DOHH2 (cell line): ENCODE results near the gene DPYD.

ENCODE experiments used
- H3F3A ChIP-seq: fragments of 200-600 bp; sonication (generic), shearing (Covaris generic); 2 replicates; pipeline ENCODE4 v1.6.0; 2016; ENCODE audit warnings: antibody characterized with exemption, mild to moderate bottlenecking; ENCODE audit not compliant: control insufficient read depth, insufficient read depth
- H3K27ac ChIP-seq: fragments of 200-600 bp; sonication (generic); 2 replicates; pipeline ENCODE4 v1.5.1; 2014; ENCODE audit warnings: low read depth, mild to moderate bottlenecking, low read length, moderate library complexity
- H3K27me3 ChIP-seq: fragments of 200-600 bp; sonication (generic); 2 replicates; pipeline ENCODE4 v1.6.1; 2014; ENCODE audit warnings: mild to moderate bottlenecking, low read length, mixed read lengths; ENCODE audit not compliant: control insufficient read depth
- H3K36me3 ChIP-seq: fragments of 200-600 bp; sonication (generic); 2 replicates; pipeline ENCODE4 v1.6.1; 2014; ENCODE audit warnings: mild to moderate bottlenecking, low read length, moderate library complexity, mixed read lengths; ENCODE audit not compliant: control insufficient read depth
- H3K4me1 ChIP-seq: fragments of 200-600 bp; sonication (generic); 2 replicates; pipeline ENCODE4 v1.6.1; 2014; ENCODE audit warnings: mild to moderate bottlenecking, low read length, mixed read lengths; ENCODE audit not compliant: control insufficient read depth
- H3K4me2 ChIP-seq: fragments of 200-600 bp; sonication (generic); 2 replicates; pipeline ENCODE4 v1.6.0; 2014; ENCODE audit warnings: mild to moderate bottlenecking, low read length, moderate library complexity
- H3K4me3 ChIP-seq: fragments of 200-600 bp; sonication (generic); 2 replicates; pipeline ENCODE4 v1.5.1; 2014; ENCODE audit warnings: mild to moderate bottlenecking, low read length, mixed read lengths
- H3K79me2 ChIP-seq: fragments of 200-600 bp; sonication (generic); 2 replicates; pipeline ENCODE4 v1.6.1; 2014; ENCODE audit warnings: mild to moderate bottlenecking, low read length, mixed read lengths; ENCODE audit not compliant: control insufficient read depth
- H3K9me2 ChIP-seq: fragments of 200-600 bp; sonication (generic); replicated peaks from 2 replicates; pipeline ENCODE4 v1.6.1; 2014; ENCODE audit warnings: mild to moderate bottlenecking, low read length, mixed read lengths; ENCODE audit not compliant: control insufficient read depth
- H3K9me3 ChIP-seq: fragments of 200-600 bp; sonication (generic); 2 replicates; pipeline ENCODE4 v1.6.1; 2014; ENCODE audit warnings: antibody characterized with exemption, low read length, mixed read lengths; ENCODE audit not compliant: control insufficient read depth, insufficient read depth
- H4K20me1 ChIP-seq: fragments of 200-600 bp; sonication (generic); 2 replicates; pipeline ENCODE4 v1.6.0; 2014; ENCODE audit warnings: low read depth, mild to moderate bottlenecking, antibody characterized with exemption, low read length, moderate library complexity; ENCODE audit not compliant: control insufficient read depth, insufficient read depth
- CTCF ChIP-seq: fragments of 200-600 bp; sonication (generic); IDR thresholded peaks from one replicate; pipeline ENCODE4 v1.5.1; 2014; ENCODE audit warnings: antibody characterized with exemption, mild to moderate bottlenecking, low read depth, low read length; ENCODE audit not compliant: poor library complexity, severe bottlenecking
- EZH2phosphoT487 ChIP-seq: fragments of 200-600 bp; sonication (generic); IDR thresholded peaks from 2 replicates; pipeline ENCODE4 v1.6.1; 2017; ENCODE audit warnings: borderline replicate concordance, mild to moderate bottlenecking, antibody characterized with exemption, low read length, moderate library complexity, mixed read lengths

The DPYD gene

GRCh38 chr1:97151651-97152050 is 769.2 kb downstream of the DPYD start:
- no peaks in the 10 kb centered on the region for H3K27me3 ChIP-seq
- H3F3A ChIP-seq: no peaks in the 10 kb centered on the region
- no peak overlapping the region for H3K4me3 ChIP-seq
- H3K4me2 ChIP-seq: no peak overlapping the region
- H3K4me1 ChIP-seq: no peaks in the 10 kb centered on the region
- H3K79me2 ChIP-seq: no peaks in the 10 kb centered on the region
- no peaks in the 10 kb centered on the region for H3K9me3 ChIP-seq
- no peaks in the 10 kb centered on the region for H3K36me3 ChIP-seq
- no peak overlapping the region for H3K27ac ChIP-seq
- no peaks in the 10 kb centered on the region for H4K20me1 ChIP-seq
- TF ChIP-seq EZH2phosphoT487 (no peak), CTCF (no peak)
- no peaks in the 10 kb centered on the region for H3K9me2 ChIP-seq

- H3K79me2 ChIP-seq: no peaks in the 10 kb centered on the region
- no peak overlapping the region for H3K4me3 ChIP-seq
- TF ChIP-seq CTCF (no peak), EZH2phosphoT487 (no peak)
- no peaks in the 10 kb centered on the region for H4K20me1 ChIP-seq
- no peaks in the 10 kb centered on the region for H3K4me1 ChIP-seq
- H3K27me3 ChIP-seq: no peaks in the 10 kb centered on the region
- H3F3A ChIP-seq: no peaks in the 10 kb centered on the region
- H3K9me3 ChIP-seq: no peaks in the 10 kb centered on the region
- no peak overlapping the region for H3K27ac ChIP-seq
- H3K9me2 ChIP-seq: no peaks in the 10 kb centered on the region
- no peak overlapping the region for H3K4me2 ChIP-seq
- H3K36me3 ChIP-seq: no peaks in the 10 kb centered on the region
These were observed 775.4 kb downstream of the DPYD start for GRCh38 chr1:97145321-97145956.

GRCh38 chr1:97144527-97144926 is 776.3 kb downstream of the DPYD start:
- no peak overlapping the region for H3K4me2 ChIP-seq
- no peaks in the 10 kb centered on the region for H3K79me2 ChIP-seq
- no peaks in the 10 kb centered on the region for H3K9me2 ChIP-seq
- H3K9me3 ChIP-seq: no peaks in the 10 kb centered on the region
- no peaks in the 10 kb centered on the region for H3K36me3 ChIP-seq
- no peak overlapping the region for H3K27ac ChIP-seq
- H3F3A ChIP-seq: no peaks in the 10 kb centered on the region
- TF ChIP-seq EZH2phosphoT487: no peak
- no peak for TF ChIP-seq CTCF
- no peak overlapping the region for H3K4me3 ChIP-seq
- H3K27me3 ChIP-seq: no peaks in the 10 kb centered on the region
- no peaks in the 10 kb centered on the region for H3K4me1 ChIP-seq
- no peaks in the 10 kb centered on the region for H4K20me1 ChIP-seq
